Endothelial cell of umbilical vein (primary cell): ENCODE measurements around the gene AKAP12. TPM values are rescaled to one million over a fixed set of nuclear protein-coding genes. Genes with fewer than 3 reads are reported as not detected.
A peak's percentile ranks its signal among the peaks of the same experiment; 100 is the strongest.

Source experiments
- BruUV-seq: library from RNA; stranded (reverse); fragments of 400-500 nt; replicated peaks from 2 replicates; lab custom pipeline; 2021; lab: Mats Ljungman, UMichigan
- CTCF ChIA-PET: fragments of 300-600, 350-600 bp; sonication (Branson Sonifier 250); formaldehyde crosslinking; loops from one replicate; lab custom pipeline; 2021; ENCODE audit warnings: antibody characterized with exemption, inconsistent platforms; lab: Charles Lee
- POLR2A ChIA-PET: fragments of 300-600, 350-600 bp; sonication (Branson Sonifier 250); formaldehyde crosslinking; loops from one replicate; lab custom pipeline; 2021; ENCODE audit warnings: antibody characterized with exemption, inconsistent platforms; lab: Charles Lee
- DNase-seq: peaks from one replicate; pipeline ENCODE4 v3.0.0-alpha.2; 2011; ENCODE audit warnings: low read depth, low spot score
- FAIRE-seq: peaks from 2 replicates; lab custom pipeline; 2011; peaks lifted over from hg19 to GRCh38; lab: Jason Lieb, UNC
- H2AFZ ChIP-seq: 2 replicates; pipeline ENCODE4 v1.6.0; 2012; ENCODE audit warnings: low read depth, low read length, control low read depth, inconsistent platforms
- H3K27ac ChIP-seq: 2 replicates; pipeline ENCODE4 v1.5.1; 2011; ENCODE audit warnings: low read depth, mild to moderate bottlenecking, control low read depth, low read length, moderate library complexity; ENCODE audit not compliant: insufficient read depth
- H3K27me3 ChIP-seq, 2 experiments: 2 replicates each; pipeline versions ENCODE4 v1.6.0 to v1.6.1; 2011; ENCODE audit warnings: low read length in 2 of 2, mixed read lengths in 1 of 2; ENCODE audit not compliant: control insufficient read depth in 2 of 2, insufficient read depth in 2 of 2
- H3K36me3 ChIP-seq, 2 experiments: 2 replicates in 1 of 2; 3 replicates in 1 of 2; pipeline ENCODE4 v1.5.1; 2011; ENCODE audit warnings: low read length in 2 of 2, mild to moderate bottlenecking in 1 of 2, moderate library complexity in 1 of 2; ENCODE audit not compliant: control insufficient read depth in 2 of 2, insufficient read depth in 2 of 2; ENCODE audit errors: extremely low read depth in 1 of 2
- H3K4me1 ChIP-seq: 3 replicates; pipeline ENCODE4 v1.5.1; 2011; ENCODE audit warnings: mild to moderate bottlenecking, low read length; ENCODE audit not compliant: control insufficient read depth, insufficient read depth; ENCODE audit errors: extremely low read depth
- H3K4me2 ChIP-seq: 2 replicates; pipeline ENCODE4 v1.6.1; 2011; ENCODE audit warnings: low read length, control low read depth, mixed read lengths; ENCODE audit not compliant: insufficient read depth
- H3K4me3 ChIP-seq, 3 experiments: fragments of 200-600 bp in 1 of 3; sonication (generic), shearing (Covaris generic) in 1 of 3; replicated peaks in 1 of 3; 2 replicates each; pipeline ENCODE4 v1.5.1; 2011 to 2016; ENCODE audit warnings: control low read depth in 3 of 3, low read length in 3 of 3, mild to moderate bottlenecking in 2 of 3, inconsistent platforms in 1 of 3, low read depth in 1 of 3, moderate library complexity in 1 of 3; ENCODE audit not compliant: insufficient read depth in 1 of 3
- H3K79me2 ChIP-seq: 2 replicates; pipeline ENCODE4 v1.6.0; 2012; ENCODE audit warnings: low read length, inconsistent platforms; ENCODE audit not compliant: control insufficient read depth, insufficient read depth
- H3K9ac ChIP-seq: replicated peaks from 2 replicates; pipeline ENCODE3; 2011; ENCODE audit warnings: low read length, control low read depth; ENCODE audit not compliant: insufficient read depth; ENCODE audit errors: extremely low read depth
- H3K9me1 ChIP-seq: replicated peaks from 3 replicates; pipeline ENCODE4 v1.6.0; 2011; ENCODE audit warnings: mild to moderate bottlenecking, low read length; ENCODE audit not compliant: control insufficient read depth, insufficient read depth; ENCODE audit errors: extremely low read depth
- H3K9me3 ChIP-seq: replicated peaks from 2 replicates; pipeline ENCODE4 v1.5.1; 2012; ENCODE audit warnings: low read length, inconsistent platforms; ENCODE audit not compliant: control insufficient read depth, insufficient read depth
- H4K20me1 ChIP-seq: replicated peaks from 2 replicates; pipeline ENCODE3; 2011; ENCODE audit warnings: mild to moderate bottlenecking, low read length; ENCODE audit not compliant: control insufficient read depth, insufficient read depth; ENCODE audit errors: extremely low read depth
- CTCF ChIP-seq, 2 donors: IDR thresholded peaks; 1 replicate in 1 of 2; 2 replicates in 1 of 2; pipeline ENCODE4 v1.5.1; 2011; ENCODE audit warnings: low read length in 2 of 2, mild to moderate bottlenecking in 2 of 2, moderate library complexity in 2 of 2, control low read depth in 1 of 2, inconsistent platforms in 1 of 2, low read depth in 1 of 2; ENCODE audit not compliant: insufficient read depth in 1 of 2; ENCODE audit errors: extremely low read depth in 1 of 2
- EZH2 ChIP-seq: IDR thresholded peaks from 2 replicates; pipeline ENCODE4 v1.6.1; 2012; ENCODE audit warnings: borderline replicate concordance, low read depth, mild to moderate bottlenecking, moderate library complexity, low read length, inconsistent platforms; ENCODE audit not compliant: severe bottlenecking
- FOS ChIP-seq: IDR thresholded peaks from 2 replicates; pipeline ENCODE4 v1.6.1; 2011; ENCODE audit warnings: mild to moderate bottlenecking, low read length, moderate library complexity, borderline replicate concordance; ENCODE audit not compliant: insufficient read depth
- GATA2 ChIP-seq: IDR thresholded peaks from 2 replicates; pipeline ENCODE4 v1.7.0; 2011; ENCODE audit warnings: low read depth, mild to moderate bottlenecking, moderate library complexity, mixed read lengths, low read length; ENCODE audit not compliant: insufficient read length, insufficient read depth
- JUN ChIP-seq: IDR thresholded peaks from 2 replicates; pipeline ENCODE4 v1.6.1; 2011; ENCODE audit warnings: borderline replicate concordance, low read depth; ENCODE audit not compliant: insufficient read length, insufficient read depth
- MAX ChIP-seq: IDR thresholded peaks from 2 replicates; pipeline ENCODE4 v1.6.1; 2011; ENCODE audit not compliant: insufficient read depth, insufficient read length
- MYC ChIP-seq: IDR thresholded peaks from one replicate; pipeline ENCODE4 v1.6.1; 2011; ENCODE audit warnings: mild to moderate bottlenecking, low read depth, low read length
- POLR2A ChIP-seq: IDR thresholded peaks from 2 replicates; pipeline ENCODE4 v1.6.1; 2012; ENCODE audit warnings: low read depth, mild to moderate bottlenecking, control low read depth, low read length
- POLR2AphosphoS5 ChIP-seq: IDR thresholded peaks from 2 replicates; pipeline ENCODE4 v1.6.1; 2012; ENCODE audit warnings: low read depth, mild to moderate bottlenecking, control low read depth, low read length, moderate library complexity; ENCODE audit not compliant: insufficient read depth
- dilution Hi-C: fragments of 300-500 bp; cut with MboI; formaldehyde crosslinking; loops from one replicate; pipeline ENCODE4 v1.15.0; 2019; ENCODE audit warnings: low sequenced_read_pairs; ENCODE audit not compliant: extremely low pct_ligation_motif_present
- intact Hi-C: fragments of 100-400 bp; cut with micrococcal nuclease; formaldehyde crosslinking; loops from one replicate; pipeline ENCODE4 v1.10.0; 2022
- polyA plus RNA-seq, 4 experiments: library from polyadenylated mRNA; depleted of rRNA in 3 of 4; stranded (reverse) in 3 of 4; unstranded in 1 of 4; fragments of >200 nt; gene quantifications; 2 replicates each; pipeline versions ENCODE4 v1.2.1 to v1.2.3, GENCODE V29; 2011 to 2012; ENCODE audit warnings: missing spikeins in 1 of 4
- total RNA-seq: library from RNA; stranded (reverse); gene quantifications from 2 replicates; pipeline ENCODE4 v1.2.3, GENCODE V29; 2021

Gene AKAP12
- total and polyA plus RNA-seq, 2 donors (not counting 3 experiments of a cell fraction or from before 2014, with no cell fraction given) = 46.9 to 340 TPM

- Histone ChIP-seq H3K4me3 (no peak overlapping the region), H3K27me3 (no peaks in the 10 kb centered on the region), H3K4me2 (no peak overlapping the region), H3K79me2 (peaks cover 70% of the 10 kb centered on the region), H3K36me3 (peaks cover 0 to 5% of the 10 kb centered on the region in 2 experiments), H2AFZ (no peak overlapping the region), H3K9ac (no peak overlapping the region), H4K20me1 (no peaks in the 10 kb centered on the region), H3K27ac (peak overlapping the region; percentile 36), H3K4me1 (peaks cover 9% of the 10 kb centered on the region), H3K9me3 (no peaks in the 10 kb centered on the region), H3K9me1 (no peaks in the 10 kb centered on the region)
- intact Hi-C loops = loop anchor here (5.0 kb wide), 1 partner anchor 66 kb away; no protein-coding TSS in a partner anchor
- CTCF ChIA-PET = no interaction called here
- DNase-seq (no peak), FAIRE-seq (no peak)
- dilution Hi-C loops = no loop called here
- no TSS peak for BruUV-seq
- no peak for TF ChIP-seq GATA2
- TF ChIP-seq CTCF (IDR thresholded peaks at IDR 0.05; ENCODE audit: extremely low read depth in 1 of 2, insufficient read depth in 1 of 2, low read depth in 1 of 2, low read length in 2 of 2) = no peak
- no peak for TF ChIP-seq POLR2AphosphoS5
- TF ChIP-seq JUN = no peak
- TF ChIP-seq EZH2 = no peak
- TF ChIP-seq POLR2A = no peak
- TF ChIP-seq FOS = no peak
- TF ChIP-seq MAX = no peak
- TF ChIP-seq MYC = no peak
- POLR2A ChIA-PET = no interaction called here
Observed at GRCh38 chr6:151255811-151256210, 16.0 kb downstream of the AKAP12 start.
